A549 (cell line): ENCODE results near the gene P4HB. TPM values are rescaled to one million over a fixed set of nuclear protein-coding genes. Genes with fewer than 3 reads are reported as not detected.

ENCODE experiments used
- ATAC-seq, 2 experiments: fragments of 200-7000 bp in 1 of 2; fragments of >200 bp in 1 of 2; cut with Nextera tagmentation in 1 of 2; cut with Tn5 transposase in 1 of 2; 3 replicates each; pipeline versions ENCODE4 v1.8.0 to v1.9.1; 2018 to 2020; ENCODE audit warnings: mild to moderate bottlenecking in 1 of 2, moderate library complexity in 1 of 2
- CTCF ChIA-PET: fragments of 300-600 bp; sonication (Branson Sonifier 250); formaldehyde crosslinking; extraction: SDS; loops from one replicate; lab custom pipeline; 2021; ENCODE audit warnings: antibody characterized with exemption, inconsistent platforms; lab: Yijun Ruan, JAX
- POLR2A ChIA-PET: fragments of 350-600 bp; formaldehyde crosslinking; extraction: SDS; loops from one replicate; lab custom pipeline; 2021; ENCODE audit warnings: antibody characterized with exemption, inconsistent platforms; lab: Yijun Ruan, JAX
- DNase-seq, 2 experiments: peaks; one replicate each; pipeline versions ENCODE4 v3.0.0 to v3.0.0-alpha.2; 2011 to 2016; ENCODE audit warnings: low read depth in 1 of 2, low spot score in 1 of 2
- FAIRE-seq: peaks from 2 replicates; lab custom pipeline; 2011; peaks lifted over from hg19 to GRCh38; lab: Jason Lieb, UNC
- H3K27ac ChIP-seq, 2 experiments: fragments of >200 bp; sonication (Bioruptor Twin); formaldehyde crosslinking; 3 replicates each; pipeline ENCODE4 v1.5.1; 2016 to 2017
- H3K4me1 ChIP-seq: fragments of >200 bp; sonication (Bioruptor Twin); formaldehyde crosslinking; 3 replicates; pipeline ENCODE4 v1.6.1; 2016
- H3K4me2 ChIP-seq: fragments of >200 bp; sonication (Bioruptor Twin); formaldehyde crosslinking; 3 replicates; pipeline ENCODE4 v1.6.1; 2016
- H3K4me3 ChIP-seq: fragments of >200 bp; sonication (Bioruptor Twin); formaldehyde crosslinking; 3 replicates; pipeline ENCODE4 v1.5.1; 2016
- H3K9me3 ChIP-seq: fragments of >200 bp; sonication (Bioruptor Twin); formaldehyde crosslinking; 3 replicates; pipeline ENCODE4 v1.6.1; 2016
- ATOH8 ChIP-seq: fragments of 250-450 bp; sonication (Bioruptor Pico); IDR thresholded peaks from 2 replicates; pipeline ENCODE4 v1.5.0; 2020; ENCODE audit warnings: low read depth, mild to moderate bottlenecking, moderate library complexity
- CHD2 ChIP-seq: fragments of 150-350 bp; IDR thresholded peaks from 2 replicates; pipeline ENCODE4 v1.6.1; 2014; ENCODE audit warnings: low read length; ENCODE audit not compliant: partially characterized antibody
- CHD4 ChIP-seq: fragments of 200-600 bp; sonication (generic); IDR thresholded peaks from 2 replicates; pipeline ENCODE4 v1.6.1; 2016; ENCODE audit warnings: antibody characterized with exemption, mild to moderate bottlenecking, borderline replicate concordance
- FOSB ChIP-seq: fragments of 250-450 bp; sonication (Bioruptor Pico); IDR thresholded peaks from 2 replicates; pipeline ENCODE4 v1.5.0; 2020; ENCODE audit warnings: mild to moderate bottlenecking, moderate library complexity
- FOSL2 ChIP-seq, 2 experiments: fragments of 450-650 bp in 1 of 2; fragments of >200 bp in 1 of 2; sonication (Bioruptor Twin) in 1 of 2; formaldehyde crosslinking; IDR thresholded peaks; 2 replicates each; pipeline versions ENCODE4 v1.5.0 to v1.6.1; 2016 to 2020; ENCODE audit warnings: mild to moderate bottlenecking in 1 of 2, moderate library complexity in 1 of 2
- HOXA7 ChIP-seq: fragments of 250-450 bp; sonication (Bioruptor Pico); IDR thresholded peaks from 2 replicates; pipeline ENCODE4 v1.5.0; 2020; ENCODE audit warnings: mild to moderate bottlenecking, moderate library complexity
- JUN ChIP-seq, 2 experiments: fragments of >200 bp; sonication (Bioruptor Twin); formaldehyde crosslinking; IDR thresholded peaks; 2 replicates in 1 of 2; 3 replicates in 1 of 2; pipeline ENCODE4 v1.6.1; 2016 to 2017
- NPAS2 ChIP-seq: fragments of 250-450 bp; sonication (Bioruptor Pico); IDR thresholded peaks from 2 replicates; pipeline ENCODE4 v1.8.0; 2022; ENCODE audit warnings: mild to moderate bottlenecking, moderate library complexity, borderline replicate concordance
- POLR2A ChIP-seq: IDR thresholded peaks from 2 replicates; pipeline ENCODE4 v1.6.1; 2012; ENCODE audit warnings: mild to moderate bottlenecking, low read length
- POLR2AphosphoS2 ChIP-seq: conservative IDR thresholded peaks from 2 replicates; pipeline ENCODE4 v1.6.1; 2012; ENCODE audit warnings: low read length, improper control_type of control experiment, inconsistent platforms
- RAD21 ChIP-seq, 2 experiments: fragments of >200 bp in 1 of 2; sonication (Bioruptor Twin) in 1 of 2; formaldehyde crosslinking in 1 of 2; IDR thresholded peaks in 1 of 2; conservative IDR thresholded peaks in 1 of 2; 2 replicates in 1 of 2; 3 replicates in 1 of 2; pipeline ENCODE4 v1.6.1; 2012 to 2018; ENCODE audit warnings: inconsistent platforms in 1 of 2
- RARB ChIP-seq: fragments of 250-450 bp; sonication (Bioruptor Pico); IDR thresholded peaks from 2 replicates; pipeline ENCODE4 v1.8.0; 2021; ENCODE audit warnings: mild to moderate bottlenecking, moderate library complexity
- RFX5 ChIP-seq: fragments of 450-650 bp; IDR thresholded peaks from 2 replicates; pipeline ENCODE4 v1.7.1; 2014; ENCODE audit warnings: antibody characterized with exemption, mild to moderate bottlenecking, moderate library complexity
- TFCP2L1 ChIP-seq: fragments of 250-450 bp; sonication (Bioruptor Pico); IDR thresholded peaks from 2 replicates; pipeline ENCODE4 v1.5.0; 2021; ENCODE audit warnings: mild to moderate bottlenecking
- WGBS: methylation state at CpG from one replicate; pipeline ENCODE4 v1.1.6; 2017; ENCODE audit errors: missing lambda C conversion rate; 5-methylcytosine and 5-hydroxymethylcytosine counted together
- polyA plus RNA-seq, 4 experiments: library from polyadenylated mRNA; depleted of rRNA in 3 of 4; stranded (reverse); fragments of >200 nt; fragmentation: RNase III in 1 of 4; extraction: RNeasy Plus Mini Kit Qiagen cat#74134 plus additional on column Dnase treatment in 1 of 4; gene quantifications; 2 replicates in 3 of 4; 3 replicates in 1 of 4; pipeline ENCODE4 v1.2.3, GENCODE V29; 2011 to 2017
- TF ChIP-seq, protein P1 (sequence below): IDR thresholded peaks from 2 replicates; pipeline ENCODE4 v1.6.1; 2012; ENCODE audit warnings: low read depth, borderline replicate concordance

Gene P4HB
- polyA plus RNA-seq, 2 of the 4 experiments (the other 2 are of a cell fraction) = 102 to 622 TPM

DNA sequence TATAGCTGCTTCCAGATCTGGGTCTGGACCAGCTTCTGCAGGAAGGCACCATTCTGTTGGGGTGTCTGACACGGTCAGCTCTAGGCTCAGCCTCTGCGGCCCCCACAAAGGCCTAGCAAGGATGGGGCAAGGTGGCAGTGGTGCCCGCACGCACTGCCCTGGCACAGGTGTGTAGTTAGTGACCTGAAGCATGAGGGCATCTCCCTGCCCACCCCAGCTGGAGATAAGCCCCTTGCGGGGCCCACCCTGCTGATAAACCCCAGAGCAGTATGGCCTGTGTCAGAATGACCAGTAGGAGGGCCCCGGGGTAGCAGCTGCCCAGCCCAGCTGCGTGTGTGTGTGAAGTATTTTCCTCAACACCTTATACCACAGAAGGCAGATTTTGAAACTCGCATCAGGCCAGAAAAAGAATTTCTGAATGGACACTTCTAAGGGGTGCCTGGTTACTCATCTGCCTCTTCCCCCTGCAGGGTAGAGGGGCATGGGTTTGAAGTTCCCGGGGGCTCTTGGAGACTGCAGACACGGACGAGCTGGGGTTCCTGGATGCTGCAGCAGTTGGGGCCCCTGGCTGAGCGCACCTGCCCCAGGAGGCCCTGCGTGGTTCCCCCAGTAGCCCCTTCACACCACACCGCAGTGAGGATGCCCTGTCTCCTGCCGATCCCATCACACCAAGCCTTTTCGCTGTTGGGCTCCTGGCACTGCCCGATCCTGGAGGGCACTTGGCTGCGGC, 6.3 kb upstream of the P4HB start:
- Histone ChIP-seq H3K4me3 (no peak overlapping the region), H3K9me3 (no peaks in the 10 kb centered on the region), H3K4me2 (peak overlapping the region; percentile 97; the same call in 2 of the 3 replicates), H3K4me1 (peaks cover 61% of the 10 kb centered on the region), H3K27ac (peak overlapping the region; percentile 97 to 100; a peak in 4 of 6 replicates)
- FAIRE-seq (no peak), DNase-seq (no peak), ATAC-seq (peak; percentile 0 to 2; a peak in 5 of 6 replicates)
- POLR2A ChIA-PET = interaction anchor here (0.7 to 1.8 kb wide), 5 partner anchors 17 to 154 kb away, joined by 3 to 6 read pairs (median 3); partner anchors contain the start of genes MCRIP1 and SLC25A10
- WGBS = 94% methylated on average over 18 of the region's 18 CpGs
- no peak for TF ChIP-seq NPAS2 (CRISPR knock-in tag)
- peak; percentile 77 for TF ChIP-seq TFCP2L1 (CRISPR knock-in tag)
- TF ChIP-seq FOSB (CRISPR knock-in tag) = peak; percentile 16
- TF ChIP-seq, protein P1, sequence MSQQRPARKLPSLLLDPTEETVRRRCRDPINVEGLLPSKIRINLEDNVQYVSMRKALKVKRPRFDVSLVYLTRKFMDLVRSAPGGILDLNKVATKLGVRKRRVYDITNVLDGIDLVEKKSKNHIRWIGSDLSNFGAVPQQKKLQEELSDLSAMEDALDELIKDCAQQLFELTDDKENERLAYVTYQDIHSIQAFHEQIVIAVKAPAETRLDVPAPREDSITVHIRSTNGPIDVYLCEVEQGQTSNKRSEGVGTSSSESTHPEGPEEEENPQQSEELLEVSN = peak; percentile 9; the same call in 1 of the 2 replicates
- peak; percentile 7; the same call in 1 of the 2 replicates for TF ChIP-seq POLR2A
- no peak for TF ChIP-seq CHD4
- no peak for TF ChIP-seq FOSL2 (IDR thresholded peaks at IDR 0.05)
- TF ChIP-seq FOSL2 (CRISPR knock-in tag; IDR thresholded peaks at IDR 0.05) = 0 out of 2 replicates have a peak, but pooled peaks have one; percentile 6
- TF ChIP-seq ATOH8 = no peak
- TF ChIP-seq POLR2AphosphoS2 = peak; percentile 70; the same call in 1 of the 2 replicates
- 0 out of 2 replicates have a peak, but pooled peaks have one; percentile 25 for TF ChIP-seq HOXA7 (CRISPR knock-in tag)
- no peak for TF ChIP-seq RFX5
- CTCF ChIA-PET = interaction anchor here (0.7 to 3.0 kb wide), 11 partner anchors 17 to 164 kb away, joined by 3 to 17 read pairs (median 3); partner anchors contain the start of gene MAFG

GRCh38 chr17:81865733-81866439, 5.6 kb upstream of the P4HB start:
- no peak overlapping the region for H3K4me2 ChIP-seq
- ATAC-seq (no peak; a peak in 2 of 6 replicates), DNase-seq (no peak), FAIRE-seq (no peak)
- POLR2A ChIA-PET = interaction anchor here (0.5 to 1.8 kb wide), 3 partner anchors 11 to 153 kb away, joined by 3 to 6 read pairs (median 3); partner anchors contain the start of gene SLC25A10
- CTCF ChIA-PET = interaction anchor here (0.7 to 3.0 kb wide), 7 partner anchors 17 to 154 kb away, joined by 3 to 17 read pairs (median 3); partner anchors contain the start of gene MAFG
- H3K4me3 ChIP-seq = no peak overlapping the region
- no peaks in the 10 kb centered on the region for H3K9me3 ChIP-seq
- H3K4me1 ChIP-seq = peaks cover 61% of the 10 kb centered on the region
- TF ChIP-seq CHD2 (peak; percentile 25), RAD21 (conservative IDR thresholded peaks at IDR 0.05 in 1 of 2, IDR thresholded peaks at IDR 0.05 in 1 of 2) (no peak), POLR2AphosphoS2 (peak; percentile 45; the same call in 1 of the 2 replicates), RARB (CRISPR knock-in tag) (0 out of 2 replicates have a peak, but pooled peaks have one; percentile 16), TFCP2L1 (CRISPR knock-in tag) (peak; percentile 50; the same call in 1 of the 2 replicates), FOSB (CRISPR knock-in tag) (peak; percentile 56; the same call in 1 of the 2 replicates)
- 0 out of 6 replicates have a peak overlapping the region, but pooled peaks of 1 of the 2 experiments have one; percentile 9 for H3K27ac ChIP-seq
- 88% methylated on average over 17 of the region's 18 CpGs for WGBS

DNA sequence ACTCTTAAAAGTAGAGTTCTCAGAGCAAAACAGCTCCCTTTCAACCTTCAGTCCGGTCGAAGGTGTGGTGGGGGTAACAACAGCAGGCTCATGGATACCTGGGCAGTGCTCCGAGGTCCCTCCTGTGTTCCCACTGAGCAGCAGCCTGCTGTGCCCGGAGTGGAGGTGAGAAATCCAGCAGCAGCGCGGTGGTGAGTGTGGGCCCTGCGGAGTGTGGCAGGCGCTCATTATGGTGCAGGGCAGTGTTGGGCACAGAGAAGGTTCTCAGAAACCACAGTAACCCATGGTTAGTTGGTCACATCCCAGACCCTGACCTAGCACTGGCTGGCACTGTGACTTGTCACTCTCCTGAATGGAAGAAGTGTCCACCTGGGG, 5.0 kb upstream of the P4HB start:
- WGBS = 96% methylated on average over 8 of the region's 8 CpGs
- no peaks in the 10 kb centered on the region for H3K9me3 ChIP-seq
- peaks cover 61% of the 10 kb centered on the region for H3K4me1 ChIP-seq
- CTCF ChIA-PET = interaction anchor here (0.6 to 3.0 kb wide), 4 partner anchors 127 to 165 kb away, joined by 3 to 17 read pairs (median 3); no protein-coding TSS in a partner anchor
- no peak overlapping the region for H3K27ac ChIP-seq
- no peak overlapping the region for H3K4me2 ChIP-seq
- TF ChIP-seq RAD21 (conservative IDR thresholded peaks at IDR 0.05 in 1 of 2, IDR thresholded peaks at IDR 0.05 in 1 of 2) = no peak
- 0 out of 5 replicates have a peak, but pooled peaks of 1 of the 2 experiments have one; percentile 1 for TF ChIP-seq JUN (IDR thresholded peaks at IDR 0.05)
- H3K4me3 ChIP-seq = no peak overlapping the region
- no peak for DNase-seq
- no peak for FAIRE-seq
- POLR2A ChIA-PET = interaction anchor here (0.5 to 0.6 kb wide), 3 partner anchors 10 to 34 kb away, joined by 3 read pairs; no protein-coding TSS in a partner anchor
- ATAC-seq = no peak
